ENCODE data around the gene ITGAE. TPM values are rescaled to one million over a fixed set of nuclear protein-coding genes. Genes with fewer than 3 reads are reported as not detected.
A peak's percentile ranks its signal among the peaks of the same experiment; 100 is the strongest.

Gene ITGAE
- total and polyA plus RNA-seq, 10 of the 15 experiments (the other 5 are each of a cell fraction or from before 2014, with no cell fraction given), result 13.1 to 161 (median 34.8) TPM

GRCh38 chr17:3723556-3724377 lies 77.2 kb downstream of the ITGAE start, which contains the start of gene HASPIN (continued):
- TF ChIP-seq PAX5 (IDR thresholded peaks at IDR 0.05; ENCODE audit: borderline replicate concordance, low read depth, low read length), result peak; percentile 68; the same call in 1 of the 2 replicates
- no peak for TF ChIP-seq ATF7 (IDR thresholded peaks at IDR 0.05; ENCODE audit: low read depth)
- no peak; a peak in 1 of 4 replicates for TF ChIP-seq ETV6 (conservative IDR thresholded peaks at IDR 0.05 in 1 of 2, IDR thresholded peaks at IDR 0.05 in 1 of 2; ENCODE audit: borderline replicate concordance in 1 of 2, low read depth in 1 of 2)
- TF ChIP-seq SREBF1 (IDR thresholded peaks at IDR 0.05; ENCODE audit: low read length), result no peak
- TF ChIP-seq E4F1 (IDR thresholded peaks at IDR 0.05; ENCODE audit: borderline replicate concordance, partially characterized antibody), result peak; percentile 92
- TF ChIP-seq HDAC6 (IDR thresholded peaks at IDR 0.05; ENCODE audit: unreplicated experiment), result no peak
- peak; percentile 83 for TF ChIP-seq RELA (IDR thresholded peaks at IDR 0.05; ENCODE audit: borderline replicate concordance, partially characterized antibody)
- TF ChIP-seq KDM1A (IDR thresholded peaks at IDR 0.05; ENCODE audit: borderline replicate concordance), result no peak
- TF ChIP-seq TBL1XR1 (IDR thresholded peaks at IDR 0.05; ENCODE audit: low read depth, low read length), result no peak
- no peak for TF ChIP-seq STAT3 (IDR thresholded peaks at IDR 0.05; ENCODE audit: low read depth, low read length)
- peak; percentile 83 for TF ChIP-seq POLR2A (IDR thresholded peaks at IDR 0.05; ENCODE audit: low read depth, low read length)
- no peak for TF ChIP-seq REST (IDR thresholded peaks at IDR 0.05; ENCODE audit: low read depth, low read length)
- peak; percentile 90 for TF ChIP-seq CBFB (IDR thresholded peaks at IDR 0.05; ENCODE audit: low read depth)
- TF ChIP-seq NBN (IDR thresholded peaks at IDR 0.05), result 0 out of 2 replicates have a peak, but pooled peaks have one; percentile 66
- TF ChIP-seq E2F8 (IDR thresholded peaks at IDR 0.05; ENCODE audit: low read depth, partially characterized antibody), result no peak
- peak; percentile 54; the same call in 1 of the 2 replicates for TF ChIP-seq TCF3 (IDR thresholded peaks at IDR 0.05; ENCODE audit: borderline replicate concordance, insufficient read depth, low read depth, low read length)
- TF ChIP-seq MEF2B (IDR thresholded peaks at IDR 0.05; ENCODE audit: partially characterized antibody, poor library complexity, severe bottlenecking), result peak; percentile 14
- no peak for TF ChIP-seq ZNF622 (IDR thresholded peaks at IDR 0.05)

All from GM12878 (cell line).